HG03097 (cell line): ENCODE results near the gene PPP1R13B.

Experiments
- ATAC-seq: cut with Tn5 transposase; IDR thresholded peaks from one replicate; pipeline ENCODE4 v1.9.1; 2021; ENCODE audit not compliant: unreplicated experiment, low FRiP score

Gene PPP1R13B

DNA sequence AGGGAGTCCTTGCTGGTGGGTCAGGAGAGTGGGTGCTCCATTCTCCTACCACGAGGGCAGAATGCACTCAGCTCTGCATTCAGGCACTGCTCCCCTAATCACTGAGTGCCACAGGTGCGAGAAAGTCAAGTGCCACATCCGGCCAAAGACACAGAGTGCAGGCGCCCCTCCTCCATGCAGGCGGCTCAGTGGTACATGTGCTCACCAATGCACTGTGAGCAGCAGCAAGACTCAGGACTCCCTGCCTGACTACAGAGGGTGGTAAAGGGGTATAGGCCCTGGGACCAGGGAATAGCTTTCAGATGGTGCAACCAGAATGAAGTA lies 98.9 kb downstream of the PPP1R13B start:
- ATAC-seq = no peak

DNA sequence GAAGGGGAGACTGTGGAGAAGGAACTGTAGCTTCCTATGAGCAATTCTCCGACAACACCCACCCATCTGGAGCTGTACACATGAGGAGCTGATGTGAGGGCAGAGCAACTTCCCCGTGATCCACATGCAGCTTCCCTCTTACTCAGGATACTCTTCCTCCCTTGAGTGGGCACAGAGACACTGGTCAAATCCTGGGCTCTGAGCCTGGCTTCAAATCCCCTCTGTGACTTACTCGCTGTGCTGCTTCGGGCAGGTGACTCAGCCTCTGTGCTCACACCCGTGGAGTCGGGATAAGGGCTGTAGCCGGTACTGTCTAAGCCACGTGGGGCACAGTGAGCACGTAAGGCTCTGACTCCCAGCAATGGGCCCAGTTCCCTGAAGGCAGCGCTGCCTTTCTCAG lies 100.7 kb downstream of the PPP1R13B start:
- no peak for ATAC-seq

- no peak for ATAC-seq
Observed at GRCh38 chr14:103745424-103745823, 102.0 kb downstream of the PPP1R13B start.

GRCh38 chr14:103744621-103745395 lies 102.6 kb downstream of the PPP1R13B start:
- ATAC-seq = no peak

- no peak for ATAC-seq
Observed at GRCh38 chr14:103743691-103744090, 103.7 kb downstream of the PPP1R13B start.

DNA sequence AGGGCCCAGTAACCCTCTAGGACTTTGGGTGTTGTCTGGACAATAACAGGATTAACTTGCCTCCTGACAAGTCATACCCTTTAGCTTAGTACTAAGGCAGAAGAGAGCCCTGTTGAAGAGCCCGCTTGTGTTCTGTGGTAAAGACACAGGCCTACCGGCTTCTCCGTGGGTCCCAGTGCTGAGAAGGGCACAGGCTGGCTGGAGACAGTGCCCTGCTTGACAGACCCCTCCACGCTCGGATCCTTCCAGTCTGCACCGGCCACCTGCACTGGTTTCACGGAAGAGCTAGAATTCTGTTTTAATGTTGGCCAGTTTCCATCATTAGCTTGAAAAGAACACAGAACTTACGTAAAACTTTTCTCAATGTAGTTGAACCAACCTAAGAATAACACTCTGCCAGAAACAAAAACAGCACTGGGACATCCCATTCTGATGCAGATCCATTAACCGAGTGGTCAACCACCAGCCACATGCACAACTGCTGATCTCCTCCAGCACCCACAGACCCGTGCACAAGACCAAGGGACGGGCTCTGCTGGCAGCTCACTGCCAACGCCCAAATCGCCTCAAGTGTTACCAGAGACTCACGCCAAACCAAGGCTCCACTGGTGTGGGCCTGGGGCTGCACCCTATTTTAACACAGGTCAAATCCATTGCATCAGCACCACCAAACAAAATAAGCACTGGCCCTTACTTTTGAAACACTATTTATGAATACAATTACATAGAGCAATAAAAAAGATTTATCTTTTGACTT lies 104.7 kb downstream of the PPP1R13B start:
- no peak for ATAC-seq

GRCh38 chr14:103741876-103742275 lies 105.5 kb downstream of the PPP1R13B start:
- no peak for ATAC-seq

DNA sequence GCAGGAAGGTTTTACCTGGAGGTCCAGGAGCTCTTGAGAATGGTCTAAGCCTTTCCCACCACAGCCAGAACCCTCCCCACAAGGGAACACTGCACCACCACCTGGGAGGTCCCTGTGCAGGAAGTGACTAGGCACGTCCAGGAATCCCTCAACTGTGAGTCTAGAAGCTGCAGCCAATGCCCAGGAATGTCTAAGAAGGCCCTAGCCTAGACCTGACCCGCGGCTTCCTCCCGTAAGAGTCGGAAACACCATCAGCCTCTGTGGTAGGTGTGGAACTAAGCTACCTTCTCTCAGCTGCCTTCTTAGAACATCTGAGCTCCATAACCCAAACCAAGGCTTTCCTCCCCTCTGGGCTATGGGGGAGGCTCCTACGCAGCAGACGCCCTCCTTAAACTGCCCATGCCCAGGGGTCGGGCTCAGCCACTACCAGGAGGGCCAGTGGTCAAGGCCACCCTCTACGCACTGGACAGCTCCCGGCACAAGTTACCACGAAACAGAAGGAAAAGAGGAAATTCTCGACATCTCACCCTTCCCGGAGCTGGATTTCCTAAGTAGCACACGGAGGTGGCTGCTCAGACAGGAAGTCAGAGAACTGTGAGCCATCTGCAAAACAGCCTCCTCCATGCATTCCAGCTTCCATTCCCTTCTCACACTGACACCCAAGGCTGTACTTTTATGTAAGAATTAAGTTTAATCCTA lies 106.2 kb downstream of the PPP1R13B start:
- no peak for ATAC-seq

GRCh38 chr14:103739793-103740501 lies 107.4 kb downstream of the PPP1R13B start:
- ATAC-seq = no peak

- ATAC-seq = no peak
Observed at GRCh38 chr14:103739466-103739792, 107.9 kb downstream of the PPP1R13B start.

GRCh38 chr14:103738701-103739451 lies 108.5 kb downstream of the PPP1R13B start:
- no peak for ATAC-seq

DNA sequence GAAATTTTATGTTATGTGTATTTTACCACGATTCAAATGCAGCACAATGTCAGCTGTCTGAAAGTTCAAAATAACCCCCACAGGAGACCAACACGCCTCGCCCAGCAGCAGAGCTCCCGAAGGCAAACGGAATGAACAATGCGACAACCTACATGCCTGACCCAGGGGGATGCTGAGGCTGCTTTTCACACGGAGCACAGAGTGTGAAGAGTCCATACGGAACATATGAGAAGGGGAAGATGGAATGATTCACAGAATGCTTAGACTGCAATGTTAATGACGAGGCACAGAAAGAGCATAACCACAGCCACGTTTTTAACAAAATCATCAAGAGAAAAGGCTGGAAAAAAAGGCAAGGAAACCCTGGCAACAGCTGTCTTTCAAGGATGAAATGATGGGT lies 109.2 kb downstream of the PPP1R13B start:
- no peak for ATAC-seq

GRCh38 chr14:103737432-103738045 lies 109.8 kb downstream of the PPP1R13B start:
- no peak for ATAC-seq

GRCh38 chr14:103736546-103737431 lies 110.6 kb downstream of the PPP1R13B start:
- ATAC-seq = no peak

DNA sequence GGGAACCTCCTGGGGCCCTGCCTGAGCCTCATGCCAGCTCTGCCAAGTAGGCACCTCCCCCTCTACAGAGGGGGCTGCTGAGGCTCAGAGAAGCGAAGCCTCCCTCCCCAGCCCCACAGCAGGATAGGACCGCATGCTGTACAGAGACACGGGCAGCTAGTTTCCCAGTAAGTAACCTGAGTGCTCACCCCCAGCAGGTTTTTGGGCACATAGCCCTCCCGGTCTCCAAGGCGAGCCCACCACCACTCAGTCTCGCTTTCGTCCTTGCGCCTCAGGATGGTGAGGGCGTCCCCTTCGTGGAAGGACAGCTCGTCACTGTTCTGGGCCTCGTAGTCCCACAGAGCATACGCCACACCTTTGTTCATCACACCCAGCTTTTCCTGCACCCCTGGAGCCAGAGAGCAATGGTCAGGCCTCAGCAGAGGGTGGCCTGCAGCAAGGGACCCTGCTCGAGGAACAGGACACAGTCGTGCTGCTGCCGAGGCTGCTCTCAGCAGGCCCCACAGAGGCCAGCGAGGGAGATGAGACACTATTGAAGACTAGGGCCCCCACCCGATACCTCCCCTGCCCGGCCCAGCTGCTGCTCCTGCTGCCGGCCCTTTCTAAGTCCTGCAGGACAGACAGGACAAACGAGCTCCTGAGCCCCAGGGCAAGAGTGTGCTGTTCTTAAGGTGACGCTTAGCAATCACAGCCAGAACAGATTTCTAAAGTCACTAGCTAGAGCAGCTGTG lies 111.4 kb downstream of the PPP1R13B start:
- ATAC-seq = no peak

DNA sequence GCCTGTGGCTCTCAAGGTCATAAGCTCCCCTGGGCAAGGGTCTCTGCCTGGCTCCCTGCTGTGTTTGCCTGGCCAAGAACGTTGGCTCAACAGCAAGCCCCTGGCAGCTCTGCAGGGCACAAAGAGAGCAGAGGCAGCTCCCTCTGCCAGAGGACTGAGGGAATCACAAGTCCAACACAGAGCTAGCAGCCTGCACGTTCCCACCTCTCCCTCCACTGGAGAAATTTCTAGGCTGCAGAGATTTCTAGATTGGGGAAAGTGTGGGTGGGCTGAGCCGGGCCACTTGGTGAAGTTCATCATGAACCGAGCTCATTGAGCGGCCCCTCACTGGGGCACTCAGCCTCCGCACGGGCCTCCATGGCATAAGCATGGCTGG lies 111.9 kb downstream of the PPP1R13B start:
- ATAC-seq = no peak

- ATAC-seq = no peak
Observed at GRCh38 chr14:103735022-103735421, 112.4 kb downstream of the PPP1R13B start.
